ENCODE data around the gene STEAP1B. TPM values are rescaled to one million over a fixed set of nuclear protein-coding genes. Genes with fewer than 3 reads are reported as not detected.
A peak's percentile ranks its signal among the peaks of the same experiment; 100 is the strongest.
"Not testable (repeated sequence)": the region's sequence is repeated elsewhere in the genome, so short reads cannot be mapped to it uniquely, and the experiment has no call there.

Gene STEAP1B
- total RNA-seq, 1 experiment from 2014 or later, result 3.1 TPM

GRCh38 chr7:22457471-22457870, 42.5 kb downstream of the STEAP1B start:
- no peak for DNase-seq (ENCODE audit: low read depth)

- DNase-seq (ENCODE audit: low read depth), result no peak
Observed at GRCh38 chr7:22454446-22454845, 45.5 kb downstream of the STEAP1B start.

- DNase-seq (ENCODE audit: low read depth), result no peak
Observed at GRCh38 chr7:22452960-22453558, 46.9 kb downstream of the STEAP1B start.

- peak; percentile 25 for DNase-seq (ENCODE audit: low read depth)
Observed at GRCh38 chr7:22452142-22452959, 47.6 kb downstream of the STEAP1B start.

- DNase-seq (ENCODE audit: low read depth), result not testable (repeated sequence)
Observed at GRCh38 chr7:22450013-22450412, 50.0 kb downstream of the STEAP1B start.

GRCh38 chr7:22447762-22448161, 52.2 kb downstream of the STEAP1B start:
- no peak for DNase-seq (ENCODE audit: low read depth)

GRCh38 chr7:22447008-22447407, 53.0 kb downstream of the STEAP1B start:
- no peak for DNase-seq (ENCODE audit: low read depth)

GRCh38 chr7:22445853-22446252, 54.1 kb downstream of the STEAP1B start:
- no peak for DNase-seq (ENCODE audit: low read depth)

GRCh38 chr7:22445140-22445743, 54.7 kb downstream of the STEAP1B start:
- DNase-seq (ENCODE audit: low read depth), result peak; percentile 9

GRCh38 chr7:22444181-22444971, 55.6 kb downstream of the STEAP1B start:
- DNase-seq (ENCODE audit: low read depth), result peak; percentile 49

GRCh38 chr7:22443370-22444180, 56.4 kb downstream of the STEAP1B start:
- DNase-seq (ENCODE audit: low read depth), result peak; percentile 68

GRCh38 chr7:22442882-22443369, 57.1 kb downstream of the STEAP1B start:
- no peak for DNase-seq (ENCODE audit: low read depth)

GRCh38 chr7:22442187-22442881, 57.7 kb downstream of the STEAP1B start:
- DNase-seq (ENCODE audit: low read depth), result no peak

- DNase-seq (ENCODE audit: low read depth), result no peak
Observed at GRCh38 chr7:22441157-22441556, 58.8 kb downstream of the STEAP1B start.

GRCh38 chr7:22438994-22439393, 61.0 kb downstream of the STEAP1B start:
- no peak for DNase-seq (ENCODE audit: low read depth)

- not testable (repeated sequence) for DNase-seq (ENCODE audit: low read depth)
Observed at GRCh38 chr7:22436552-22436951, 63.4 kb downstream of the STEAP1B start.

GRCh38 chr7:22435720-22436119, 64.3 kb downstream of the STEAP1B start:
- no peak for DNase-seq (ENCODE audit: low read depth)

- DNase-seq (ENCODE audit: low read depth), result peak; percentile 12
Observed at GRCh38 chr7:22435105-22435504, 64.9 kb downstream of the STEAP1B start.

GRCh38 chr7:22433710-22434460, 66.1 kb downstream of the STEAP1B start:
- DNase-seq (ENCODE audit: low read depth), result peak; percentile 74
